ENCODE data around the gene BMPR2.
"Not testable (repeated sequence)": the region's sequence is repeated elsewhere in the genome, so short reads cannot be mapped to it uniquely, and the experiment has no call there.

Gene BMPR2

GRCh38 chr2:202564226-202564625, 188.1 kb downstream of the BMPR2 start:
- Histone ChIP-seq H3K27ac (ENCODE audit: low read depth, low read length) (no peak overlapping the region), H3K4me1 (ENCODE audit: insufficient read depth, low read length) (no peaks in the 10 kb centered on the region), H3K4me3 (ENCODE audit: low read length) (no peak overlapping the region), H3K36me3 (ENCODE audit: insufficient read depth, low read length) (peaks cover 13% of the 10 kb centered on the region), H3K9me3 (ENCODE audit: insufficient read depth, low read depth, low read length) (no peaks in the 10 kb centered on the region), H3K27me3 (ENCODE audit: insufficient read depth, low read length) (no peaks in the 10 kb centered on the region), H3K9ac (ENCODE audit: low read depth, low read length) (no peak overlapping the region)
- WGBS = 95% methylated on average over 1 of the region's 1 CpG

- H3K27me3 ChIP-seq (ENCODE audit: insufficient read depth, low read length) = no peaks in the 10 kb centered on the region
- H3K9ac ChIP-seq (ENCODE audit: low read depth, low read length) = no peak overlapping the region
- 87% methylated on average over 2 of the region's 2 CpGs for WGBS
- no peak overlapping the region for H3K27ac ChIP-seq (ENCODE audit: low read depth, low read length)
- H3K4me3 ChIP-seq (ENCODE audit: low read length) = no peak overlapping the region
- H3K4me1 ChIP-seq (ENCODE audit: insufficient read depth, low read length) = no peaks in the 10 kb centered on the region
- H3K9me3 ChIP-seq (ENCODE audit: insufficient read depth, low read depth, low read length) = no peaks in the 10 kb centered on the region
- H3K36me3 ChIP-seq (ENCODE audit: insufficient read depth, low read length) = no peaks in the 10 kb centered on the region
Observed at GRCh38 chr2:202566286-202566685, 190.2 kb downstream of the BMPR2 start.

GRCh38 chr2:202574541-202574940, 198.4 kb downstream of the BMPR2 start:
- Histone ChIP-seq H3K9me3 (ENCODE audit: insufficient read depth, low read depth, low read length) (no peaks in the 10 kb centered on the region), H3K27me3 (ENCODE audit: insufficient read depth, low read length) (no peaks in the 10 kb centered on the region), H3K27ac (ENCODE audit: low read depth, low read length) (no peak overlapping the region), H3K36me3 (ENCODE audit: insufficient read depth, low read length) (no peaks in the 10 kb centered on the region), H3K9ac (ENCODE audit: low read depth, low read length) (no peak overlapping the region), H3K4me1 (ENCODE audit: insufficient read depth, low read length) (peaks cover 3% of the 10 kb centered on the region; the same call in 1 of the 2 replicates), H3K4me3 (ENCODE audit: low read length) (no peak overlapping the region)
- 100% methylated on average over 1 of the region's 2 CpGs for WGBS

- not testable (repeated sequence) for H3K4me1 ChIP-seq (ENCODE audit: insufficient read depth, low read length); H3K36me3 ChIP-seq (ENCODE audit: insufficient read depth, low read length); H3K27ac ChIP-seq (ENCODE audit: low read depth, low read length); H3K9me3 ChIP-seq (ENCODE audit: insufficient read depth, low read depth, low read length); H3K9ac ChIP-seq (ENCODE audit: low read depth, low read length); H3K27me3 ChIP-seq (ENCODE audit: insufficient read depth, low read length); H3K4me3 ChIP-seq (ENCODE audit: low read length)
- 89% methylated on average over 5 of the region's 5 CpGs for WGBS
Observed at GRCh38 chr2:202575194-202575593, 199.1 kb downstream of the BMPR2 start.

- Histone ChIP-seq H3K9ac (ENCODE audit: low read depth, low read length) (no peak overlapping the region), H3K27me3 (ENCODE audit: insufficient read depth, low read length) (no peaks in the 10 kb centered on the region), H3K36me3 (ENCODE audit: insufficient read depth, low read length) (no peaks in the 10 kb centered on the region), H3K4me1 (ENCODE audit: insufficient read depth, low read length) (peaks cover 3% of the 10 kb centered on the region; the same call in 1 of the 2 replicates), H3K9me3 (ENCODE audit: insufficient read depth, low read depth, low read length) (no peaks in the 10 kb centered on the region), H3K4me3 (ENCODE audit: low read length) (no peak overlapping the region), H3K27ac (ENCODE audit: low read depth, low read length) (no peak overlapping the region)
- 87% methylated on average over 9 of the region's 10 CpGs for WGBS
Observed at GRCh38 chr2:202577250-202578183, 201.4 kb downstream of the BMPR2 start.

GRCh38 chr2:202582846-202583245, 206.7 kb downstream of the BMPR2 start:
- H3K36me3 ChIP-seq (ENCODE audit: insufficient read depth, low read length); H3K9ac ChIP-seq (ENCODE audit: low read depth, low read length): not testable (repeated sequence)
- WGBS = 94% methylated on average over 6 of the region's 7 CpGs

GRCh38 chr2:202583709-202584219, 207.6 kb downstream of the BMPR2 start:
- no peak overlapping the region for H3K9ac ChIP-seq (ENCODE audit: low read depth, low read length)
- H3K27me3 ChIP-seq (ENCODE audit: insufficient read depth, low read length) = no peaks in the 10 kb centered on the region
- 100% methylated on average over 2 of the region's 2 CpGs for WGBS
- H3K4me3 ChIP-seq (ENCODE audit: low read length) = no peak overlapping the region
- no peaks in the 10 kb centered on the region for H3K36me3 ChIP-seq (ENCODE audit: insufficient read depth, low read length)
- peaks cover under 1% of the 10 kb centered on the region; the same call in 1 of the 2 replicates for H3K4me1 ChIP-seq (ENCODE audit: insufficient read depth, low read length)
- H3K27ac ChIP-seq (ENCODE audit: low read depth, low read length) = no peak overlapping the region
- H3K9me3 ChIP-seq (ENCODE audit: insufficient read depth, low read depth, low read length) = no peaks in the 10 kb centered on the region

More at GRCh38 chr2:202582846-202583245, 206.7 kb downstream of the BMPR2 start:
- H3K27me3 ChIP-seq (ENCODE audit: insufficient read depth, low read length); H3K27ac ChIP-seq (ENCODE audit: low read depth, low read length); H3K4me3 ChIP-seq (ENCODE audit: low read length); H3K4me1 ChIP-seq (ENCODE audit: insufficient read depth, low read length); H3K9me3 ChIP-seq (ENCODE audit: insufficient read depth, low read depth, low read length): not testable (repeated sequence)

GRCh38 chr2:202588647-202589581, 212.8 kb downstream of the BMPR2 start:
- Histone ChIP-seq H3K27ac (ENCODE audit: low read depth, low read length) (no peak overlapping the region), H3K9me3 (ENCODE audit: insufficient read depth, low read depth, low read length) (no peaks in the 10 kb centered on the region), H3K27me3 (ENCODE audit: insufficient read depth, low read length) (no peaks in the 10 kb centered on the region), H3K36me3 (ENCODE audit: insufficient read depth, low read length) (no peaks in the 10 kb centered on the region), H3K4me1 (ENCODE audit: insufficient read depth, low read length) (peaks cover 4% of the 10 kb centered on the region), H3K4me3 (ENCODE audit: low read length) (no peak overlapping the region), H3K9ac (ENCODE audit: low read depth, low read length) (no peak overlapping the region)
- 41% methylated on average over 17 of the region's 17 CpGs for WGBS

GRCh38 chr2:202589582-202589949, 213.4 kb downstream of the BMPR2 start:
- no peaks in the 10 kb centered on the region for H3K27me3 ChIP-seq (ENCODE audit: insufficient read depth, low read length)
- H3K9ac ChIP-seq (ENCODE audit: low read depth, low read length) = no peak overlapping the region
- 86% methylated on average over 4 of the region's 4 CpGs for WGBS
- H3K9me3 ChIP-seq (ENCODE audit: insufficient read depth, low read depth, low read length) = no peaks in the 10 kb centered on the region
- no peak overlapping the region for H3K4me3 ChIP-seq (ENCODE audit: low read length)
- H3K4me1 ChIP-seq (ENCODE audit: insufficient read depth, low read length) = peaks cover 4% of the 10 kb centered on the region
- no peaks in the 10 kb centered on the region for H3K36me3 ChIP-seq (ENCODE audit: insufficient read depth, low read length)
- no peak overlapping the region for H3K27ac ChIP-seq (ENCODE audit: low read depth, low read length)

- no peaks in the 10 kb centered on the region for H3K9me3 ChIP-seq (ENCODE audit: insufficient read depth, low read depth, low read length)
- H3K27ac ChIP-seq (ENCODE audit: low read depth, low read length) = no peak overlapping the region
- no peak overlapping the region for H3K4me3 ChIP-seq (ENCODE audit: low read length)
- WGBS = 89% methylated on average over 2 of the region's 2 CpGs
- H3K9ac ChIP-seq (ENCODE audit: low read depth, low read length) = no peak overlapping the region
- H3K27me3 ChIP-seq (ENCODE audit: insufficient read depth, low read length) = no peaks in the 10 kb centered on the region
- peaks cover 4% of the 10 kb centered on the region for H3K4me1 ChIP-seq (ENCODE audit: insufficient read depth, low read length)
- no peaks in the 10 kb centered on the region for H3K36me3 ChIP-seq (ENCODE audit: insufficient read depth, low read length)
Observed at GRCh38 chr2:202592566-202592965, 216.4 kb downstream of the BMPR2 start.

GRCh38 chr2:202599105-202599504, 223.0 kb downstream of the BMPR2 start:
- Histone ChIP-seq H3K9ac (ENCODE audit: low read depth, low read length) (no peak overlapping the region), H3K27me3 (ENCODE audit: insufficient read depth, low read length) (no peaks in the 10 kb centered on the region), H3K4me3 (ENCODE audit: low read length) (no peak overlapping the region), H3K9me3 (ENCODE audit: insufficient read depth, low read depth, low read length) (no peaks in the 10 kb centered on the region), H3K36me3 (ENCODE audit: insufficient read depth, low read length) (no peaks in the 10 kb centered on the region), H3K4me1 (ENCODE audit: insufficient read depth, low read length) (no peaks in the 10 kb centered on the region), H3K27ac (ENCODE audit: low read depth, low read length) (no peak overlapping the region)
- WGBS = 91% methylated on average over 2 of the region's 2 CpGs
